Measurements from ENCODE around the gene HADHB. TPM values are rescaled to one million over a fixed set of nuclear protein-coding genes. Genes with fewer than 3 reads are reported as not detected.

HADHB gene
- total RNA-seq, 1 donor from 2014 or later = 71.1 TPM

GRCh38 chr2:26335231-26335630 lies 90.5 kb downstream of the HADHB start:
- Mint-ChIP-seq H3K27me3 (no peaks in the 10 kb centered on the region), H3K4me3 (ENCODE audit: low read depth) (no peak overlapping the region), H3K4me1 (ENCODE audit: low read depth) (peaks cover 9% of the 10 kb centered on the region), H3K36me3 (ENCODE audit: insufficient read depth) (no peaks in the 10 kb centered on the region), H3K9me3 (ENCODE audit: low read depth) (no peaks in the 10 kb centered on the region), H3K27ac (no peak overlapping the region)
- no peak for TF ChIP-seq CTCF (IDR thresholded peaks at IDR 0.05; ENCODE audit: unreplicated experiment)
- DNase-seq (ENCODE audit: low spot score, unreplicated experiment) = no peak

- no peaks in the 10 kb centered on the region for H3K36me3 Mint-ChIP-seq (ENCODE audit: insufficient read depth)
- peaks cover 14% of the 10 kb centered on the region for H3K4me1 Mint-ChIP-seq (ENCODE audit: low read depth)
- no peaks in the 10 kb centered on the region for H3K9me3 Mint-ChIP-seq (ENCODE audit: low read depth)
- H3K27ac Mint-ChIP-seq = peak overlapping the region; percentile 17
- H3K27me3 Mint-ChIP-seq = no peaks in the 10 kb centered on the region
- no peak overlapping the region for H3K4me3 Mint-ChIP-seq (ENCODE audit: low read depth)
- TF ChIP-seq CTCF (IDR thresholded peaks at IDR 0.05; ENCODE audit: unreplicated experiment) = no peak
- DNase-seq (ENCODE audit: low spot score, unreplicated experiment) = no peak
Observed at GRCh38 chr2:26336719-26337118, 92.0 kb downstream of the HADHB start.

DNA sequence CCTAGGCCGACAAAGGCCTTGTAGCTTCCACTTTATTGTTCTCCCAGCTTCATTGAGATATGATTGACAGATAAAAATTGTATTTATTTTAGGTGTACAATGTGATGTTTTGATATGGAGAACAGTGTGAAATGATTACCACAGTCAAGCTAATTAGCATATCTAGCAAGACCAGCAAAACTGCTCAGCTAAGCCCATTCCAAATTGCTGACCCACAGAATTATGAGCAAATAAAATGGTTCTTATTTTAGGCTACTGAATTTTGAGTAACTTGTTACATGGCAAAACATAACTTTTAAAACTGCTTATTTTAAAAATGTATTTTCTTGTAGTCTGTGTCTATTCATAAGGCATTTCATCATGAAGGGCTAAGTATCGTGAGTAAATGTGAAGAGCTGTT lies 92.6 kb downstream of the HADHB start:
- Mint-ChIP-seq H3K27ac (peak overlapping the region; percentile 41), H3K36me3 (ENCODE audit: insufficient read depth) (no peaks in the 10 kb centered on the region), H3K9me3 (ENCODE audit: low read depth) (no peaks in the 10 kb centered on the region), H3K4me3 (ENCODE audit: low read depth) (no peak overlapping the region), H3K4me1 (ENCODE audit: low read depth) (peaks cover 14% of the 10 kb centered on the region), H3K27me3 (no peaks in the 10 kb centered on the region)
- no peak for DNase-seq (ENCODE audit: low spot score, unreplicated experiment)
- no peak for TF ChIP-seq CTCF (IDR thresholded peaks at IDR 0.05; ENCODE audit: unreplicated experiment)

Other genes starting within 250 kb of the HADHB start
- gene RAB10, start 210.9 kb upstream of the HADHB start, total RNA-seq = 106 and 114 TPM in 2 replicates
- gene GAREM2, start 71.9 kb upstream of the HADHB start, total RNA-seq = 10.4 and 12.1 TPM in 2 replicates
- gene HADHA, start 307 bp upstream of the HADHB start, total RNA-seq = 111 and 114 TPM in 2 replicates
- gene SELENOI, start 101.2 kb downstream of the HADHB start, total RNA-seq = 43.8 and 46.2 TPM in 2 replicates
- gene ADGRF3, start 101.8 kb downstream of the HADHB start, total RNA-seq = 2.0 and 3.8 TPM in 2 replicates
- gene DRC1, start 157.0 kb downstream of the HADHB start, total RNA-seq = 0.49 and 0.57 TPM in 2 replicates
- gene OTOF, start 233.2 kb downstream of the HADHB start, total RNA-seq = 0.11 and 0.22 TPM in 2 replicates

Data from progenitor cell of endocrine pancreas (in vitro differentiated cells).